ENCODE results near the gene GGACT.
"Not testable (repeated sequence)": the region's sequence is repeated elsewhere in the genome, so short reads cannot be mapped to it uniquely, and the experiment has no call there.

Gene GGACT

DNA sequence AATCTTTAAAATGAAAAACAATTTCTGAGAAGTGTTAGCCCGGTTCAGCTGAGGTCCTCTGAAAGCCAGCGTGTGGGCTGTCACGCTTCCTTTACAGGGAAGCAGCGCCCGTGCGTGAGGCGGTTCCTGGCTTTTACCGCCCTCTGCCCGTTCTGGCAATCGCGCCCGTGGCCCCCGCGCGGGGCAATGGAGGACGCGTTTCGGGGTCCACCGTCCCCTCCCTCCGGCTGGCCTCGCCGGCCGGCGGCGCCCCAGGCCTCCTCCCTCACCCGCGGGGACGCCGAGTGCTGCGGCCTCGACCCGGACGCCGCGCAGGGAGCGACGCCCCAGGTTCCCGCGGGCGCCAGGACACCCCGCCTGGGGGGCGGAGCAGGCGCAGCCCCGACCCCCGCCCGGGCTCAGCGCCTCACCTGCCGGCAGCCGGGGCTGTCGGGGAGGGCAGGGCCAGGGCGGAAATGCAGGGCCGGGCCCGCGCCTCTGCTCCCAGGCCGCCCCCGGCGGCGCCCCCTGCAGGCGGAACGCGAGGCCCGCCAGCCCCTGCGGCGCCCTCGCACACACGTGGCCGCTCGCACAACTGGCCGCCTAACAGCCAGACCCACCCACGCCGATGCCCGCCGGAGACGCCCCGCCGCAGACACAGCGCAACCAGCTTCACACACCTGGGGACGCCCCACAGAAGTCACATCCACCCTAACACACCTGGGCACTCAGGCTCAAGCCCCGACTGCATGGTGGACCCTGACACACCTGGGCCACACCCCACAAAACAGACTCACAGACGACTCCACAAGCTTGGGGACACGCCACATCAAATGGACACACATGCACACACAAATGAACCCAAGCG is at the start of gene GGACT:
TSS of gene GGACT (minus strand) at position 459 of the 847 bp plus-strand sequence. CDS start 56,198 bp downstream, outside the sequence.
- peak; percentile 36 to 54 for DNase-seq

DNA sequence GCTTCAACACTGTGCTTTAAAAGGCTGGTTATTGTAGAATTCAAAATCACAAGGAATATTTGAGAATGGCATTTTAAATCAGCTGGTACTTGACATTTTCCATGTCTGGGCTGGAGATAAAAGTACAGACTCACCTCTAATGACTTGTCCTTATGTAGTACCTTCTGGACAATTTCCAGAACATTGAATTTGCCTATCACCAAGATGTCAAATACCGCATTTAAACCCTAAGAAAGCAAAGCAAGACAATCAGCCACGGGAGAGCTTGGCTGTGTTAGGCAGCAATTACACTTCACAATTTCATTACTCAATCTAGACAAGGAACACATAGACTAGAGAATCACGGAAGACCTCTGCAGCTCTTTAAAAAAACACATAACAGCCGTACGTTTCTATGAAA is 49.2 kb upstream of the GGACT start:
- DNase-seq: no peak

DNA sequence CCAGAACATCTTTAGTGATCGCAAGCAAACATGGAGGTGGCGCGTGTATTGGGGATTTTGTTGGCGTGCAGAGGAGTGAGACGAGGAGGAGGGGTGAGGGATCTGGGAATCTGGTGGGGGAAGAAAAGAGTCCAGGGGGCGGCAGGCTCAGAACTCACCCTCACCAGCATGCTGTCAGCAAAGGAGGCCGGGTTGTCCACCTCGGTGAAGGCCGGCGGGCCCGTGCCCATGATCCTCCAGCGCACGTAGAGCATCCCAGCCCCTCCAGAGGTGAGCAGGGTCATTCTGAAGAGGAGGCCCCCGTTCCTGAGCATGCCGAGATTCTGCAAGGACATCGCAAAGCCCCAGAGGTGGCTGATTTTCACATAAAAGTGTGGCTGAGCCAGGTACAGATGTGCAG is 48.8 kb upstream of the GGACT start:
- no peak for DNase-seq

DNA sequence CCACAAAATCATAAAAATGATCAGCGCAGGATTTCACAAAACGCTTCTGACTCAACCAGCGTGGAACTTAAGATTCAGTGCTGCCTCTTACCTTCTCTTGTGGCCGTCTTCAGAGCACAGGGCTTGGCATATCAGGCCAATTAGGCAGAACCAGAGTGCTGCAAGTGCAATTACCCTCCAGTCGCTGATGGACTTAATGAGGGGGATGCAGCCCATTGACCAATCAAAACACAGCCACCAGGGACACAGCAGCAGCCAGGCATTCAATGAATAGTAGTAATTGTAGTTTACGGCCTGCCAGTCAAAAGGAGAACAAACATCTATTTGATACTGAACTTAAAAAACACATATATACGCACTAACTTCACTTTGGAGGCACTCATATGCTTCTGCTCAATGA is 47.9 kb upstream of the GGACT start:
- DNase-seq: no peak

DNA sequence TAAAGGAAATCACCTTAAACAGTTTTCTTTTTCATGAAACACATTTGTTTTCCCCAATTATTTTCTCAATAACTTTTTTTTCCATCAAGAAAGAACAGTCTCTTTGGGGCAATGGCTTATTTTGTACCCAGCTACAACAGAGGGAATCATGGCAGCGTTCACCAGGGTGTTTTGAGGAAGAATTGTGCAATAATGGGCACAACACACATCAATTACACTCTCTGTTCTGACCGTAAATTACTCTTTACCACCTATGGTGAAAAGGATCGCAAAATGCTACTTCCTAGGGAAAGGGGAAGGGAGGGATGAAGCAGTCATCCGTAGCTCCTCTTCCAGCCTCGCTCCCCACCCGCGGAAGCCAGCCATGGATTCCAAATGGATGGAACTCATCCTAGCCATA is 47.4 kb upstream of the GGACT start:
- no peak for DNase-seq

DNA sequence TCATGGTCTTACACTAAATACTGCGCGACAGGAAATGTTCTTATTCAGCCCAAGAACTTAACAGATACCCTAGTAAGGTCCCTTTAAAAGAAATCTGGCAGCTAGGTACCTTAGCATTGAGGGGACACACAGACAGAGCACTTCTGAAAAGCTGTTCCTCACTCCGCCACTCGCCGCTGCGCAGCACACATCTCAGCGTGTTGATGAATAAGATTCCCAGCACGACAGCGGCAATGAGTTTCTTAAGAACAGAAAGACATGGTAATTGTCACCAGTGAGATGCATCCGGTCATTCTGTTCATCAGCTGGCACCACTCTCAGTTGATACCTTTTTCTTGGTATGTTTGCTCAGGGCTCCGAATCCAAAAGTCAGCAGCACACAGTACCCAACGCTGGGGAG is 46.1 kb upstream of the GGACT start:
- DNase-seq: no peak

DNA sequence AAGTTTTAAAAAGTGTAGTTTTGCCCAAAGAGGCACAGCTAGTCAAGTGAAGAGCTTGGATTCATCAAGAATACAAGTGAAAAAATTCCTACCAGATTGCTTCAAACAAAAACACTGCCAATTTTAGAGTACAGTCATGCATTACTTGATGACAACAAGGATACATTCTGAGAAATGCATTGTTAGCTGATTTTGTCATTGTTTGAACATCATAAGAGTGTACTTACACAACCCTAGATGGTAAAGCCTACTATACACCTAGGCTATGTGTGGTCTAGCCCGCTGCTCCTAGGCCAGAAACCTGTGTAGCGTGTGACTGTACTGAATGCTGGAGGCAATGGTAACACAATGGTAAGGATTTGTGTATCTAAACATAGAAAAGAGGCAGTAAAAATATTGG is 44.9 kb upstream of the GGACT start:
- no peak for DNase-seq

DNA sequence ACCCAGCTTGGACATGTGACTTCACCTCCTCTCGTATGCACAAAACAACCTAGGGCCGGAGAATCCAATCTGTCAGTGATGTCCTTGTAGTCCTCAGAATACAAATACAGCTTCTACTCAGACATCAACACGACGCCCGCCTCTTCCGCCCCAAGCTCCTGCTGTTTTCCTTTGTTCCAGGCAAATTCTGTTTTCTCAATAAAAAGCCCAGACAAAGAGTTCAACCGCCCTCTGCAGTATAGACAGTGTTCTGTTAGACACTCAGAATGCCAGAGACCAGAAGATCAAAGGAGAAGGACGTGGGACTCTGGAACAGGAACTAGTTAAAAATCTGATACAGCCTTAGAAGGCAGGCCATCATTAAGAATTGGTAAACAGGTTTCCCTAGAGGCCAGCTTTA is 42.0 kb upstream of the GGACT start:
- DNase-seq: no peak

DNA sequence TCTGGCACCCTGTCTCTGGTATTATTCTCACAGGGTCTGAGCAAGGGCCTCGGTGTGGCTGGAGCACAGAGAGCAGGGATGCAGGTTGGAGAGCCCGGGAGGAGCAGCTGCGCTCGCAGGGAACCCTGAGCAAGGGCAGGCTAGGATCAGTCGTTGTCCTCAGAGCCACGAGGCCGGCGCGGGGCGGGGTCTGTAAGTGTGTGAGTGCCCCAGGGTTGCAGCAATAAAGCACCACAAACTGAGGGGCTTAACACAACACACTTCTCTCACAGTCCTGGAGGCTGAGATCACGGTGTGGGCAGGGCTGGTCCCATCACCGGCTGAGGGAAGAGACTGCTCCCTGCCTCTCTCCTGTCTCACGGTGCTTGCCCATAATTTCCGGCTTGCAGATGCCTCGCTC is 38.5 kb upstream of the GGACT start:
- no peak for DNase-seq

DNA sequence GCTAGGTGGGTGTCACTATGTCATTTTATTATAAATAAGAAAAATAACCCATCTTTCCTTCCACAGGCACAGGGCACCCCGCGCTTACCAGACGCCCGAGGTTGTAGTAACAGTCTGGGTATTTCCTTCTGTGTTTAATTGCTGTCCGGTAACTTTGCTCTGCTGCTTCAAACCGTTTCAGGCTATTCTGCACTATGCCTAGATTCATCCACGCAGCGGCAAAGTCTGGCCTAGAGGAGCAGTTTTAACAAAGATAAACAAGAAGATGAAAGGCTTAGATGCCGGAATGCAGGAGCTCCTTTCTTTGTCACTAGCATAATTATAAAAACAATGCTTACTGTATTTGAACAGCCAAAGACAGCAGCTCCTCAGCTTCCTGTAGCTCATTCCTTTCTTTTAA is 36.9 kb upstream of the GGACT start:
- DNase-seq: no peak

DNA sequence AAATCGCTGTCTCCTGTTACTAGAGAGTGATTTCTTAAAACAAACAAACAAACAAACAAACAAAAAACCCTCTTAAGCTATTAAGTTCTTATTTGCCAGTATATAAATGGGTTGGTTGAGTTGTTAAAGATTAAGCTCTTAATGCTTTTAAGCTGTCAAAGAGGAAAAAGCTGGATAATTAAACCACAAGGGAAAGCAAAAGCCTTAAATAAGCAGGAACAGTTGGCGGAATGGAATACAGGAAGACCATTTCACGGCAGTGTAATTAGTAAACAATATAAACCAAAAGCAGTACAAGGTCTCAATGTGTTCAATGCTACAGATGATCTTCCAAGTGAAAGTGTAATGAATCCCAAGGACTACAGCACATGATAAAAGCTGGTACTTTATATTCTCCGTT is 32.2 kb upstream of the GGACT start:
- DNase-seq: no peak

DNA sequence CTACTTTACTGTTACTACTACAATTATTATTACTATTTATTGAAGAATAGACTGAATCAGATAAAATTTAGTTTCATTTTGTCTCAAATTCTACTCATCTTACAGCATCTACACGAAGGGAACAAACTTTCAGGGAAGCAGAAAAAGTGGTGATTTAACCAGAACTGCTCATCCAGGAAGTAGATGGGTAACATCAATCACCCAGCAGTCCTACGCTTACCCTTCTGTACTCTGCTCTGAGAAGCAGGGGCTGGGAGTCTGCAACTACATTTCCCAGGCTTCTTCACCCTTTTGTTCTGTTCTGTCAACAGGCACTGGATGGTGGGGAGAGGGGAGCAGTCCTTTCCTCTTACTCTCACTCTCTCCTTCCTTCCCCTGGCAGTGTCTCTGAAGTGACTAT is 31.4 kb upstream of the GGACT start:
- no peak for DNase-seq

DNA sequence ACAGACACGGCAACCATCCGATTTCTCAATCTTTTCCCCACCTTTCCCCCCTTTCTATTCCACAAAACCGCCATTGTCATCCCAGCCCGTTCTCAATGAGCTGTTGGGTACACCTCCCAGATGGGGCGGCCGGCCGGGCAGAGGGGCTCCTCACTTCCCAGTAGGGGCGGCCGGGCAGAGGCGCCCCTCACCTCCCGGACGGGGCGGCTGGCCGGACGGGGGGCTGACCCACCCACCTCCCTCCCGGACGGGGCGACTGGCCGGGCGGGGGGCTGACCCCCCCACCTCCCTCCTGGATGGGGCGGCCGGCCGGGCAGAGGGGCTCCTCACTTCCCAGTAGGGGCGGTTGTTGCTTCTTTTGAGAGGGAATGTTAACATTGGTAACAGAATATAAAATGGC is 30.3 kb upstream of the GGACT start:
- DNase-seq: not testable (repeated sequence)

DNA sequence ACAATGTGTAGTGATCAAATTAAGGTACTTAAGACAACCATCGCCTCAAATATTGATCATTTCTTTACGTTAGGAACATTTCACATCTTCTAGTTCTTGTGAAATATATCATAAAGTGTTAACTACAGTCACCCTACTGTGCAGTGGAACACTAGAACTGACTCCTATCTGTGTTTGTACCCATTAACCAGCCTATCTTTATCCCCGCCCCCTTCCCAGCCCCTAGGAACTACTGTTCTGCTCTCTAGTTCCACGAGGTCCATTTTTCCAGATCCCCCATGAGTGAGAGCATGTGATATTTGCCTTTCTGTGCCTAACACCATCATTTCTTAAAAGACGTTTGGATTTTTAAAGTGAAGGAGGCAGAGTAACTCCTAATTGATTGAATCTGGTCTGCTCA is 24.4 kb upstream of the GGACT start:
- DNase-seq: no peak

DNA sequence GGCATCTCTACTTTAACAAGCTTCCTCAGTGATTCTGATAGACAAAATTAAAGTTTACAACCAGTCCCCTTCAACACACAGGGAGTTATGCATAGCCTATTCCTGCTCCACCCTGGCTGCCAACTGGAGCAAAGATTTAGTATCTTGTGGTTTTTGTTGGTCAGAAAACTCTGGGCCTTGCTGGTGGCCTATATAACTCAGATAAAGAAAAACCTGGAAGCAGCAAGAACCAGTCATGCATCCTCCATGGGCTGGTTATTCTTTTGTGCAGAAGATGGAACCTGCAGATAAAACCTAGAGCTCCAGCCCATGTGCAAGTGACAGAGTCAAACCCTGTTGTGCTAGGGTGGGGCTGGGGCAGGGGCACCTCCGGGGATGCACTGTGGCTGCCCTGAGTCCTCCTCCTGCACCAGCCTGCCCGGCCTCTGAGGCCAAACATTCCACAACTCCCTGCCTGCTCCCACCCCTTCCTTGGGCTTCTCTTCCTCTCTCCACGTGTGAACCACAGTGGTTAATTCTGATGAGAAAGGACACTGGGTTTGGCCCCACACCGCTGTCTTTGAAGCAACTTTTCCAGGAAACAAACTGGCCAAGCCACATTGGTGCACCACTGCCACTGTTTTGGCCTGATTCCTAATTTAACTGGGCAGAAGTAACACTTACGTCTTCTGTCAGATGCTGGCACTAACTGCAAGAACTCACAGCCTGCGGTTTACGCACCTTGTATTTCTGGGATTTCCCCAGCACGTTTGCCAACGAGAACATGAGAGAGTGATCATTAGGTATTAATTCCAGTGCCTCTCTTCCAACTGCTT is 23.3 kb upstream of the GGACT start:
- no peak for DNase-seq

DNA sequence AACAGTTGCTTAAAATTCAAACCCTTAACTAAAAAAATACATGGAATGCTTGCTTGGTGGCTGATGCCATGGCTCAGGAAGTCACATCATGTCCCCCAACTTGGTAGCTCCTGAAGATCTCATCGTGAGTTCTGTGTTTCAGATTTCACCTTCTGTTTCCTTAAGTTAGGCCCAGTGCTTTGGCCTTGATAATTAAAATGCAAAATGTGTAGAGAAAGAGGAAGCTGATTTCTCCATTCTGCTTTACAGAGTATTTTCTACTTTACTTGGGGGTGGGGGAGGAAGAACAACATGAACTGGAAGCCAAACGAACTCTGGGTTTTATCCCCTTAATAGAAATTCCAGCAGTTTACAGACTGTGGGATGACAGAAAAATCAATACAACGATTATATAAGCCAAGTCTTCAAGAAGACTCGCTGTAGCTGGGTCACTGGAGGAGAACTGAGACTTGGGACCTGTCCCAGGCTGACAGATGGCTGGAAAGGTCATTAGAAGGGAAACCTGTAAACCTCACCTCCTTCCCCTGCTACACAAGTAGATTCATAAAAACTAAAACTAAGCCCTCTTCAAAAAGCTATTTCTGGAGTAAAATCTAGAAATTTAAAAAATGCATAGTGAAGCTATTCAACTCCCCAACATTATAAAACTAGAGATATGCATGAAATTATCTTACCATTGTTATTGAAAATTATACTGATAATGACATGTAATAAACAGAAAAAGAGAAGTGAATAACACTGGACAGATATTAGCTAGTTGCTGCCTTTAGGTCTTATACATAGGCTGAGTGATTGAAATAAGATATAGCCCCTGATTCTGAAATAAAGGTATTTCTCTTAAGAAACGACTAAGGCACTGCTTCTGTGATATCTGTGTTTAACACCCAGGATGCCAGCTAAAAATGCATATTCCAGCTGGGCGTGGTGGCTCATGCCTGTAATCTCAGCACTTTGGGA is 22.1 kb upstream of the GGACT start:
- DNase-seq: no peak

DNA sequence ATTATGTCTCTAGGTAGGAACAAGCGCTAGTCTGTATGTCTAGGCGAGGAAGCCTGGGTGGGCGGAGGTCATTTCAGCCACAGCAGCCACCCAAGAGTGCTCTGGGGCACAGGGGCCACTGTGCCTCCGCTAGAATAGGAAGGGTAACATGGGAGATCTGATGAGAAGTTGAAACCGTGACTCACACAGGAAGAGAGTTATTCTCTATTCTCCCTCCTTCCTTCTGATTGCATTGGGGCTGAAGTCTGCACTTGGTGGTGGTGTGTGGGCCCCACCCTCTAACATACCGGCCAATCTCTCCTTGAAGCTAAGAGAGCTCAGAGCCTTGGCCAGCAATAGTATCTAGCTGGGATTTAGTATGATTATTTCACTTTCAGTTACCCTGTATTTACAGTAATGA is 20.3 kb upstream of the GGACT start:
- DNase-seq: no peak

DNA sequence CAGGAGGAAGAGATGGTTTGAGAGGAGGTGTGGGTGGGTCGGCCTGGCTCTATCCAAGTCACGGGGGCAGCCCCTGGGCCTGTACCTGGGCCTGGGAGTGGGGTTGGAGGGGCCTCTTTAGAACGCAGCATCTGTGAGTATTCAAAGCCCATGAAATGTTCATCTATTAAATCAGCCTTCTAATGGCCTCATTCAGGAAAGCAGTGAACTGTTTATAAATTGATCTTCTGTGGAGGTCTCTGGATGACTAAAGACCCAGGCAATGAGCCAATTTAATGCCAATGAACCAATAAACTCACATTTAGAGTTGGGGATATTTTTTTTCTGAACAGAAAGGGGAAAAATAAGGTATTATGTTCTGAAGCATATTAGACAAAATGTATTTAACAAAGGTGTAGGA is 19.9 kb upstream of the GGACT start:
- no peak for DNase-seq

DNA sequence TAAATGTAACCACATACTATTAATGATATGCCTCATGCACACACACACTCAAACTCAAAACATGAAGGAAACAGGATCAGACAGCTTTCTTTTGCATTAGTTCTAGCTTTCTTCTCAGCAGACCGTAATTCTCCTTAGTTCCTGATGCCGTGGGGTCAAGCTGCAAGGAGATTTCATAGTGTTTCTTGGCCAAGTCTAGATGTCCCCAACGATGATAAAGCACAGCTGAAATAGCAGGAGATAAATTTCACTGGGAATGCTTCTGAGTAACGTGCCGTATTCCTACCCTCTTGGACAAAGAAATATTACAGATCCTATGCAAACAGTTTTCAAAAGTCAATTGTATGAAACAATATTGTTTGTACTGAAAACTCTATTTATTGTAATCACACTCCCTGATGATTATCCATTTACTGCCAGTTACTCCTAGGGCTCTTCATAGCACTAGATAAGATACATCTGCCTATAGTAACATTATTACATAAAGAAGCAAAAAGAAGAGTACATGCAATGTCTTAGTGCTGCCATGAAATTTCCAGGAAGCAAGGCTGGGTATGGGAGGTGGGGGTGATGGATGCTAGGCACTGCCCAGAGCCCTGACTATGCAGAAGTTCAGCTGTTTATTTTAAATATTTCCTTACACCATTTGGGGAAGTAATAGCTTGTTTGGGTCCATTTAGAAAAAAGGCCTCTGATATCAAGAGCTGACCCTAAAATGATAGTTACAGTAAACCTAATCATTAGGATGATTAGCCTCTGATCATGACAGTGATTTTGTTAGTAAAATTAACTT is 16.5 kb upstream of the GGACT start:
- DNase-seq: no peak

DNA sequence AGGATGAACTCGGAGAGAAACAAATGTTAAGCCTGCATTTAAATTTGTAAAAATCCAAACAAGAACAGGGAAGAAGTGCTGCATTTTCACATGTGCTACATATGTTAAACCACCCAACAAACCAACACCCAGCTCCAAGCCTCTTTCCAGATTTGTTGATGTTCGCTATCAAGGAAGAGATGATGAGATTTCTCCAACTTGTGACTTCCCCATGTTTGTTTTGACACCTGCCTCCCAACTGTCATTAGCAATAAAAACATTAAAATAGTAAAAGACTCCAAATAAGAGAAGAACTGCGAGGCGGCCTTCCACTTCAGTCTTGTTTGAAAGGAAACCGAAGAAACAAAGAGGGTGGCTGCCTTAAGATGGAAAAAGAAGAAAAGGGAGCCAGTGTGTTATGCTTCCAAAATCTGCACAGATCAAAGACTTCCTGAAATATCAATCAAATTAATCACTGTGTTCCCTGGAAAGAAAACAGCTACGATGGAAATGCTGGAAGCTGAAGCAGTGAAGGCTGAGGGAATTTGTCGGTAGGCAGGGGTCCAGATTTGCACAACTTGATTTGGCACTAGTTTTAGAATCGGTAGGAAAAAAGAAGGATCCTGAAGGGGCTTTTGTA is 14.0 kb upstream of the GGACT start:
- no peak for DNase-seq

DNA sequence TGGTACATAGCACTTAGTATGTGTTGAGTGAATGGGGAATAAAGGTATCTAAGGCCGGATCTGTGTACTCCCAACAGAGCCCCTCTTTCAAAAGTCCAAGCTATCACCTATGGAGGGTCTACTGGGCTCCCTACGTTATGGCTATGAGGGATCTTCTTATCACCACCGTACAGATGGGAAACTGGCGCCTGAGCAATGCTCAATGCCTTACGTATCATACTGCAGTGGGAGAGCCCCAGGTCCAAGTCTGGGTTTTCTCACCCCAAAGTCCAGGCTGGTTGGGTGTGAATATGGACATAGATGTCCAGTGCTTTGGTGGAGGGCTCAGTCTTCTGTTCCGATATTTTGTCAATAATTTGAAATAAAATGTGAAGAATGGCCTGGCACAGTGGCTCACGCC is 13.1 kb upstream of the GGACT start:
- DNase-seq: no peak

DNA sequence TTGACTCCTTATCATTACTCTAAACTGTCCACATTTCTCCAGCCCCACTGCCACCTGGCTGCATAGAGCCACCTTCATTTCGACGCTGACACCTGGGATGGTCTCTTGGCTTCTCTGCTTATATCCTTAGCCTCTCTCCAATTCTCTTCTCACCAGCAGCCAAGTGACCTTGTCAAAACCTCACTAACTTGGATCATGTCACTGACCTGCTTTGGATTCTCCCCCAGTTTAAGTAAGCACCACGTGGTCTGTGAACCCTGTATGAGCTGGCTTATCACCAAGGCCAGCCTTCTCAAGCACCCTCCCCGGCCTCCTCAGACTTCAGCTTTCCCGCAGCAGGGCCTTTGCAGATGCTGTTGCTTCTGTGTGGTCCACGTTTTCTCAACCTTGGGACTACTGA is 12.3 kb upstream of the GGACT start:
- no peak for DNase-seq
